ENCODE data around the gene CYB5RL. TPM values are rescaled to one million over a fixed set of nuclear protein-coding genes. Genes with fewer than 3 reads are reported as not detected.
A peak's percentile ranks its signal among the peaks of the same experiment; 100 is the strongest.
"Not testable (repeated sequence)": the region's sequence is repeated elsewhere in the genome, so short reads cannot be mapped to it uniquely, and the experiment has no call there.

CYB5RL gene
- total RNA-seq, 3 donors from 2014 or later, result 6.9 to 9.1 (median 7.7) TPM

GRCh38 chr1:54238353-54239034, 38.7 kb upstream of the CYB5RL start:
- intact Hi-C loops (cut with DNase I, micrococcal nuclease), result no loop called here
- DNase-seq, result no peak
- H3K36me3 ChIP-seq (ENCODE audit: low read depth), result no peaks in the 10 kb centered on the region
- ATAC-seq, result peak; percentile 17
- H3K9me3 ChIP-seq, result no peaks in the 10 kb centered on the region
- no peak overlapping the region for H3K4me3 ChIP-seq
- TF ChIP-seq CTCF (IDR thresholded peaks at IDR 0.05), result no peak
- H3K4me1 ChIP-seq (ENCODE audit: low read depth), result no peaks in the 10 kb centered on the region

GRCh38 chr1:54237586-54237985, 37.8 kb upstream of the CYB5RL start:
- DNase-seq (no peak), ATAC-seq (no peak)
- no peaks in the 10 kb centered on the region for H3K4me1 ChIP-seq (ENCODE audit: low read depth)
- no peak for TF ChIP-seq CTCF (IDR thresholded peaks at IDR 0.05)
- intact Hi-C loops (cut with DNase I, micrococcal nuclease), result no loop called here
- H3K36me3 ChIP-seq (ENCODE audit: low read depth), result no peaks in the 10 kb centered on the region
- no peak overlapping the region for H3K4me3 ChIP-seq
- no peaks in the 10 kb centered on the region for H3K9me3 ChIP-seq

GRCh38 chr1:54234284-54234683, 34.5 kb upstream of the CYB5RL start:
- Histone ChIP-seq H3K4me3 (no peak overlapping the region), H3K4me1 (ENCODE audit: low read depth) (no peaks in the 10 kb centered on the region), H3K36me3 (ENCODE audit: low read depth) (no peaks in the 10 kb centered on the region), H3K9me3 (no peaks in the 10 kb centered on the region)
- DNase-seq (no peak), ATAC-seq (no peak)
- no peak for TF ChIP-seq CTCF (IDR thresholded peaks at IDR 0.05)
- intact Hi-C loops (cut with DNase I, micrococcal nuclease), result no loop called here

- H3K4me3 ChIP-seq; intact Hi-C loops (cut with DNase I, micrococcal nuclease); DNase-seq; ATAC-seq; H3K9me3 ChIP-seq; H3K4me1 ChIP-seq (ENCODE audit: low read depth); H3K36me3 ChIP-seq (ENCODE audit: low read depth): not testable (repeated sequence)
Measured at GRCh38 chr1:54233196-54233595, 33.4 kb upstream of the CYB5RL start.

- no peak for DNase-seq
- no peak for ATAC-seq
- TF ChIP-seq CTCF (IDR thresholded peaks at IDR 0.05), result no peak
- H3K4me1 ChIP-seq (ENCODE audit: low read depth), result no peaks in the 10 kb centered on the region
- no peaks in the 10 kb centered on the region for H3K36me3 ChIP-seq (ENCODE audit: low read depth)
- H3K9me3 ChIP-seq, result no peaks in the 10 kb centered on the region
- no peak overlapping the region for H3K4me3 ChIP-seq
- intact Hi-C loops (cut with DNase I, micrococcal nuclease), result no loop called here
Measured at GRCh38 chr1:54230507-54231339, 30.9 kb upstream of the CYB5RL start.

- no peak for DNase-seq
- intact Hi-C loops (cut with DNase I, micrococcal nuclease), result no loop called here
- Histone ChIP-seq H3K9me3 (no peaks in the 10 kb centered on the region), H3K36me3 (ENCODE audit: low read depth) (no peaks in the 10 kb centered on the region), H3K4me3 (no peak overlapping the region), H3K4me1 (ENCODE audit: low read depth) (no peaks in the 10 kb centered on the region)
- peak; percentile 47 for ATAC-seq
- TF ChIP-seq CTCF (IDR thresholded peaks at IDR 0.05), result no peak
Measured at GRCh38 chr1:54229281-54229891, 29.6 kb upstream of the CYB5RL start.
